Left ventricle myocardium inferior (tissue), 1 donor: Measurements from ENCODE around the gene CASP9. TPM values are rescaled to one million over a fixed set of nuclear protein-coding genes. Genes with fewer than 3 reads are reported as not detected.
"Not testable (repeated sequence)": the region's sequence is repeated elsewhere in the genome, so short reads cannot be mapped to it uniquely, and the experiment has no call there.

Experiments used
- DNase-seq: peaks from one replicate; pipeline ENCODE4 v3.0.0-alpha.2; 2020
- H3K27ac ChIP-seq: fragments of 200-600 bp; replicated peaks from 2 replicates; pipeline ENCODE4 v1.8.0; 2021
- H3K27me3 ChIP-seq: fragments of 200-600 bp; 2 replicates; pipeline ENCODE4 v1.8.0; 2021; ENCODE audit warnings: low read depth
- H3K36me3 ChIP-seq: fragments of 200-600 bp; 2 replicates; pipeline ENCODE4 v1.8.0; 2021
- H3K4me1 ChIP-seq: fragments of 200-600 bp; 2 replicates; pipeline ENCODE4 v1.8.0; 2021
- H3K4me3 ChIP-seq: fragments of 200-600 bp; 2 replicates; pipeline ENCODE4 v1.8.0; 2021; ENCODE audit warnings: mild to moderate bottlenecking, moderate library complexity
- H3K9me3 ChIP-seq: fragments of 200-600 bp; replicated peaks from 2 replicates; pipeline ENCODE4 v1.8.0; 2021
- intact Hi-C: fragments of 100-400 bp; cut with micrococcal nuclease; formaldehyde crosslinking; loops from one replicate; pipeline ENCODE4 v1.11.0; 2022
- total RNA-seq: library from RNA; stranded (reverse); fragmentation: NEBNext Ultra II Directional; extraction: Animal tissue kit (Norgen Biotek cat#: 25700); gene quantifications from one replicate; pipeline ENCODE4 v1.2.1, GENCODE V29; 2021
- TF ChIP-seq, protein P1 (sequence below): fragments of 200-600 bp; IDR thresholded peaks from 2 replicates; pipeline ENCODE4 v1.8.0; 2021; ENCODE audit warnings: antibody characterized with exemption, mild to moderate bottlenecking, borderline replicate concordance
- donor health status: DM: no; HTN: yes; CAD: no; lungs with severe emphysema.

CASP9 gene
- total RNA-seq, 1 donor from 2014 or later, result 14.1 TPM

DNA sequence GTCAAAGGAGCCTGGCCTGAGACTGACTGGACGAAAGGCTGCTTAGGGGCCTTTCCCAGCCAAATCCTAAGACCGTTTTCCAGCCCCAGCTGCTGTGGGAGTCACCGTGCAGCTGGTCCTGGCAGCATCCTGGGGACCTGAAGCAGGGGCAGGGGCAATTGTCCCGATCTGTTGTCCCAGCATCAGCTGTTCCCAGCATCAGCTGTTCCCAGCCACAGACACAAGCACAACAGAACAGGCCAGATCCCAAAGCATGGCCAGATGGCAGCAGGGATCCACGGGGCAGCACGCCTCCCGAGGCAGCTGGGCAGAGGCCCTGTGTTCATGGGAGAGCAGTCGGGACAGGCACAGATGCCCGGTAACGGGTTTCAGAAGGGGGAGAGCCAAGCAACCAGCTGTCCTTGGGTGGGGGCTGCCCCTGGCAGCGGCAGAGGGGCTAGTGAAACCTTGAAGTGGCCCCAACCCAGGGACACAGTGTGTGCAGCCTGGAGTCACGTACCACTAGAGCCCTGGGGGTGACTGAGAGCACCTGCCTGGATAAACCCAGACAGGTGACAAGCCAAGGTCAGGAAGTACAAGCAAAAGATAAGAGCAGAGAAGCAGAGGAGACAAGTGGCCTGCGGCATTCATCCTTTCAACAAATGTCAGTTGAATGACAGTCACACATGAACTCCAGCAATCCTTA, 34.8 kb downstream of the CASP9 start:
- DNase-seq, result peak; percentile 26
- intact Hi-C loops, result no loop called here
- H3K4me1 ChIP-seq, result peaks cover 27% of the 10 kb centered on the region
- H3K36me3 ChIP-seq, result peaks cover 25% of the 10 kb centered on the region
- no peak overlapping the region for H3K4me3 ChIP-seq
- TF ChIP-seq, protein P1, sequence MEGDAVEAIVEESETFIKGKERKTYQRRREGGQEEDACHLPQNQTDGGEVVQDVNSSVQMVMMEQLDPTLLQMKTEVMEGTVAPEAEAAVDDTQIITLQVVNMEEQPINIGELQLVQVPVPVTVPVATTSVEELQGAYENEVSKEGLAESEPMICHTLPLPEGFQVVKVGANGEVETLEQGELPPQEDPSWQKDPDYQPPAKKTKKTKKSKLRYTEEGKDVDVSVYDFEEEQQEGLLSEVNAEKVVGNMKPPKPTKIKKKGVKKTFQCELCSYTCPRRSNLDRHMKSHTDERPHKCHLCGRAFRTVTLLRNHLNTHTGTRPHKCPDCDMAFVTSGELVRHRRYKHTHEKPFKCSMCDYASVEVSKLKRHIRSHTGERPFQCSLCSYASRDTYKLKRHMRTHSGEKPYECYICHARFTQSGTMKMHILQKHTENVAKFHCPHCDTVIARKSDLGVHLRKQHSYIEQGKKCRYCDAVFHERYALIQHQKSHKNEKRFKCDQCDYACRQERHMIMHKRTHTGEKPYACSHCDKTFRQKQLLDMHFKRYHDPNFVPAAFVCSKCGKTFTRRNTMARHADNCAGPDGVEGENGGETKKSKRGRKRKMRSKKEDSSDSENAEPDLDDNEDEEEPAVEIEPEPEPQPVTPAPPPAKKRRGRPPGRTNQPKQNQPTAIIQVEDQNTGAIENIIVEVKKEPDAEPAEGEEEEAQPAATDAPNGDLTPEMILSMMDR, result no peak
- no peaks in the 10 kb centered on the region for H3K9me3 ChIP-seq
- H3K27ac ChIP-seq, result peak overlapping the region; percentile 62
- H3K27me3 ChIP-seq, result no peaks in the 10 kb centered on the region

DNA sequence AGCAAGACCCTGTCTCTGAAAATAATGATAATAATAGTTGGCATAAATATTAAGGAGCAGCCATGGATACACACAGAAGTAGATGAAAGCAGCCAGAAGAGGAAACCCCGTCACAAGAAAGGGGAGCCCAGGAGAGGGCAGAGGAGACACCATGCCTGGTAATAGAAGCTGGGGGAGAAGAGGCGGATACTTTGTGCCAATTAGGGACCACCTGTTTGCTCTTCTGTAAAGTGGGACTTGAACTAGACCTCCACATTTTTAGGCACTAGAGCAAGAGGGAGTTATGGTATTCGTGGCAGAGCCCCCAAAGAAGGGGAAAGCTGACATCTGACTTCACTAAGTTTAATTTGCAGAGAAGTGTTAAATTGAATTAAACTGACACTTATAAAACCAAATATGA, 35.6 kb downstream of the CASP9 start:
- Histone ChIP-seq H3K27ac (peak overlapping the region; percentile 62), H3K4me1 (peaks cover 25% of the 10 kb centered on the region), H3K9me3 (no peaks in the 10 kb centered on the region), H3K27me3 (no peaks in the 10 kb centered on the region), H3K36me3 (peaks cover 17% of the 10 kb centered on the region), H3K4me3 (no peak overlapping the region)
- DNase-seq, result no peak
- intact Hi-C loops, result no loop called here
- TF ChIP-seq, protein P1, result no peak

DNA sequence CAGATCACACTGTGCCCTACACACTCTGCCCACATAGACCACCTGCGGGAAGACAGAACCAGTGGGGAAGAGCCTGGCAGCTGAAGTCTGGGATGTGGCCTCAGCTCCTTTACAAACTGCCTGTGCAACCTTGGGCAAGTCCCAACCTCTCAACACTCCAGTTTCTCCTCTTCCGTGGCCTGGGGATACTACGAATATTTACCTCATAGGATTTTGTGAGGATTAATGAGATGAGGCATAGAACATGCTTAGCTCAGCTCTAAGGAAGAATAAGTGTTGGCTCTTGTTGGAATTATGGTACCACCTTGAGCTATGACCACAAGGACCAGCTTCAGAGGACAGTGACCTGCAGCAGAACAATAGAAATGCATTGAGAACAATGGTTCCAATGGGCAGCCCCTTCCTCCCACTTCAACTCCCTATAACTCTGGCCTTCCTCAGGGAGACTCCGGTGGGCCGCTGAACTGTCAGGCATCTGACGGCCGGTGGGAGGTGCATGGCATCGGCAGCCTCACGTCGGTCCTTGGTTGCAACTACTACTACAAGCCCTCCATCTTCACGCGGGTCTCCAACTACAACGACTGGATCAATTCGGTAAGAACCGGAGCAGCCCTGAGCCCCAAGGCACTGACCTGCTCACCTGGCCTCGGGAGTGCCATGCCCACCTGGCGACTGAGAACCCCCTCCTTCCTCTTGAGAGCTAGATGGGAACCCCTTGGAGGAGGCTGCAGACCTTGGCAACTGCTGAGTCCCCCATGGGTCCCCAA, 37.0 kb downstream of the CASP9 start:
- DNase-seq, H3K4me3 ChIP-seq, H3K27ac ChIP-seq, H3K9me3 ChIP-seq, intact Hi-C loops, H3K27me3 ChIP-seq: not testable (repeated sequence)
- Histone ChIP-seq H3K4me1 (peaks cover 13% of the 10 kb centered on the region), H3K36me3 (peaks cover 15% of the 10 kb centered on the region)

DNA sequence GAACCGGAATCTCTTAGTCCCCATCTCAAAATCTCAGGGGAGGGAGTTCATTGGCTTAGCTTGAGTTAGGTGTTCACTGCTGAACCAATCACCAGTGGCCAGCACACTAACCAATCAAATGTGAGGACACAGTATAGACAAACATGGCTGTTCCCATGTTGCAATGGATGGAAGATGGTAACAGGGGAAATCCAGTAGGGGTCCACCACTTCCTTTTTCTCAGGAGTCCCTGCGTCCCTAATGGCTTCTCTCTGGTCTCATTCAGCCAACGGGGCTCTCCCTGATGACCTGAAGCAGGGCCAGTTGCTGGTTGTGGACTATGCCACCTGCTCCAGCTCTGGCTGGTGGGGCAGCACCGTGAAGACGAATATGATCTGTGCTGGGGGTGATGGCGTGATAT, 38.4 kb downstream of the CASP9 start:
- H3K36me3 ChIP-seq, result peaks cover 14% of the 10 kb centered on the region
- intact Hi-C loops, result no loop called here
- no peaks in the 10 kb centered on the region for H3K27me3 ChIP-seq
- DNase-seq, result no peak
- no peaks in the 10 kb centered on the region for H3K9me3 ChIP-seq
- no peak overlapping the region for H3K4me3 ChIP-seq
- peaks cover 12% of the 10 kb centered on the region for H3K4me1 ChIP-seq
- TF ChIP-seq, protein P1, result no peak
- no peak overlapping the region for H3K27ac ChIP-seq

DNA sequence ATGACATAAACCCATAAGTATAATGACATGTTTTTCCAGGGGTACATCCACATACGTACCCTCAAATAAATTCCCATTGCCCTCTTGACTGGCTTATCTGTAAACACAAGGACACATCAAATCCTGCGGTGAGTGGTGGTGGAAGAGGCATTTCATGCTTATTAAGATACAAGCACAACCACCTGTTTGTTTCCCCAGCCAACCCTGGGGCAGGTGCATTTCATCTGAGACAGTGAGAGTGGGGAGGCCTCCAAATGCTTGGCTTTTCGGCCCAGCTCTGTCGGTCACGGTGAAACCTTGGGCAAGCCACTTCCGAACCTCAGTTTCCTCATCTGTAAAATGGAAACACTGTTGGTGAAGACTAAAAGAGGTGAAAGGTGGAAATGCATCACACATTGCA, 39.6 kb downstream of the CASP9 start:
- H3K27ac ChIP-seq, H3K4me1 ChIP-seq, H3K27me3 ChIP-seq, DNase-seq, H3K9me3 ChIP-seq, intact Hi-C loops, H3K36me3 ChIP-seq, H3K4me3 ChIP-seq: not testable (repeated sequence)

DNA sequence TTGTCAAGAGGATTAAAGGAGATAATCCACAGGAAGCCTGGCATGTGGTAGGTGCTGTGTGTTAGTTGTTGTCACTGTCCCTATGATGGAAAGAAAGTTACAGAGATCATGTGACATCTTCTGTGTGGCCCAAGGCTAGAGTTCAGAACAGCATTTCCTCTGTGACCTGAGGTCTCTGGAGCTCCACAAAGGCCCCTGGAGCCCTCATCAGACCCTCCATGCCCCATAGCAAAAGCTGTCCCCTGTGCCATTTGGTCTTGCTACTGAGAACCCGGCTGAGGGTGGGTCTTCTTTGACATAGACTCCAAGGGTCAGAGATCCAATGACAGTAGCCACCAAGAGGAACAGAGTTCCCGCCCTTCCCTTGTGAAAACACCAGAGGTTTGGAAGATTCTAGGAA, 40.0 kb downstream of the CASP9 start:
- H3K9me3 ChIP-seq, result no peaks in the 10 kb centered on the region
- H3K27ac ChIP-seq, result no peak overlapping the region
- DNase-seq, result no peak
- H3K4me1 ChIP-seq, result peaks cover 4% of the 10 kb centered on the region
- TF ChIP-seq, protein P1, result no peak
- intact Hi-C loops, result no loop called here
- H3K4me3 ChIP-seq, result no peak overlapping the region
- no peaks in the 10 kb centered on the region for H3K27me3 ChIP-seq
- peaks cover 4% of the 10 kb centered on the region for H3K36me3 ChIP-seq

DNA sequence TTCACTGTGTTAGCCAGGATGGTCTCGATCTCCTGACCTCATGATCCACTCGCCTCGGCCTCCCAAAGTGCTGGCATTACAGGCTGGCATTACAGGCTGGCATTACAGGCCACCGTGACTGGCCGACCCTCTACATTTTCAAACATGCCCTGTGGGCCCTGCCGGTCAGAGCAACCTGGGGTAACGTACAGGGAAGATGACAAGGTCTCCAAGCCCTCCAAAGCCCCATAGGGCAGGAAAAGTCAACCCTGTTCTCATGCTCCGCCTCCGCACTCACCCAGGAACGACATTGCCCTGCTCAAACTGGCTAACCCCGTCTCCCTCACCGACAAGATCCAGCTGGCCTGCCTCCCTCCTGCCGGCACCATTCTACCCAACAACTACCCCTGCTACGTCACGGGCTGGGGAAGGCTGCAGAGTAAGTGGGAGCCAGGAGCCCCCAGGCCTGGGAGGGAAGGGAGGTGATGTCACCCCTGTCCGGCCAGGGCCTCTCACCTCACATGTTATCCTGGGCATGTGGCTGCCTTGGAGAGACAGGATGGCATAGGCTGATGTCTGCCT, 41.0 kb downstream of the CASP9 start:
- DNase-seq, H3K4me1 ChIP-seq, H3K27me3 ChIP-seq, H3K9me3 ChIP-seq, H3K36me3 ChIP-seq, H3K27ac ChIP-seq, intact Hi-C loops, H3K4me3 ChIP-seq: not testable (repeated sequence)

DNA sequence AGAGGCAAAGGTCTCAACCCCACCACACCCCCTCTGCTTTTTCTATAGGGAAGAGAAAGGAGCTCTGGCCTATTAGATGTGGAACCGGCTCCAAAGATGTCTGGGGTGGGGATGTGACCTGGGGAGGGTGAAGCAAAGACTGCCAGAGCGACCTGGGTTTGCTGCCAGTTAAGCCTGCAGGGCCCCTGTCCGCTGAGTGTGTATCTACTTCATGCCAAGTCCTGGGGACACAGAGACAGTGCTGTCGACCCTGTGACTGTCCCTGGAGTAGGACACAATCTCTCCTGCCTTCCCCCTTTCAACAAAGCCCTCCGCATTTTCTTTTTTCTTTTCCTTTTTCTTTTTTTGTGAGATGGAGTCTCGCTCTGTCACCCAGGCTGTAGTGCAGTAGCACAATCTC, 41.6 kb downstream of the CASP9 start:
- H3K27me3 ChIP-seq, DNase-seq, H3K4me1 ChIP-seq, H3K36me3 ChIP-seq, H3K4me3 ChIP-seq, H3K9me3 ChIP-seq, H3K27ac ChIP-seq, intact Hi-C loops: not testable (repeated sequence)
